Renal pelvis (tissue), 4 donors: ENCODE data around the gene CEP112. TPM values are rescaled to one million over a fixed set of nuclear protein-coding genes. Genes with fewer than 3 reads are reported as not detected.
"Not testable (repeated sequence)": the region's sequence is repeated elsewhere in the genome, so short reads cannot be mapped to it uniquely, and the experiment has no call there.

Experiments
- DNase-seq: peaks from one replicate; pipeline ENCODE4 v3.0.0-alpha.2; 2013
- polyA plus RNA-seq, 3 donors: library from polyadenylated mRNA; unstranded; fragments of 120-200 nt; gene quantifications; one replicate each; pipeline ENCODE4 v1.2.1, GENCODE V29; 2013; ENCODE audit not compliant: insufficient read length in 3 of 3

The CEP112 gene
- polyA plus RNA-seq, 3 donors, result 11.9 to 16.1 (median 13.9) TPM

DNA sequence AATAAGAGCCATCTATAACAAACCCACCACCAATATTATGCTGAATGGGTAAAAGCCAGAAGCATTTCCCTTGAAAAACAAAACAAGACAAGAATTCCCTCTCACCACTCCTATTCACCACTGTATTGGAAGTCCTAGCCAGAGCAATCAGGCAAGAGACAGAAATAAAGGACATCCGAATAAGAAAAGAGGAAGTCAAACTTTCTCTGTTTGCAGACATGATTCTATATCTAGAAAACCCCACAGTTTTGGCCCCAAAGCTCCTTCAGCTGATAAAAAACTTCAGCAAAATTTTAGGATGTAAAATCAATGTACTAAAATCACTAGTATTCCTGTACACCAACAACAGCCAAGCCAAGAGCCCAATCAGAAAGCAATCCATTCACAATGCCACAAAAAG is 358.7 kb downstream of the CEP112 start:
- DNase-seq, result no peak

DNA sequence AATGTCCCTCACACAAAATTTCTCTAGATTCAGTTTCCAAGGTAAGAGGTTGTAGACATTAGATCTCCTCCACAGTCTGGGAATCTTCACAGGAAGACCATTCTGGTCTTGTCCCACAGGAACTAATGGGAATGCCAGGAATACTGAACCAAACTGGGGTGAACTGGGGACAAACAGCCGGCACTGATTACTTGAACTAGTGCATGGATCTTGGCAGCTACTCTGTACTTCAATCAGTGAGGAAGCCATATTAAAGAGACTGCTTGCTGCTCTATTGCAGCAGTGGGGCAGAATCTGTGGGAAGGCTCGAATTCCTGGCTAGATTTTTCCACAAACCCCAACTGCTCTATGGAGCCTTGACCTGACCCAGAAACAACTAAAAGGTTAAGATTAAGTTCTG is 361.6 kb downstream of the CEP112 start:
- DNase-seq, result no peak

DNA sequence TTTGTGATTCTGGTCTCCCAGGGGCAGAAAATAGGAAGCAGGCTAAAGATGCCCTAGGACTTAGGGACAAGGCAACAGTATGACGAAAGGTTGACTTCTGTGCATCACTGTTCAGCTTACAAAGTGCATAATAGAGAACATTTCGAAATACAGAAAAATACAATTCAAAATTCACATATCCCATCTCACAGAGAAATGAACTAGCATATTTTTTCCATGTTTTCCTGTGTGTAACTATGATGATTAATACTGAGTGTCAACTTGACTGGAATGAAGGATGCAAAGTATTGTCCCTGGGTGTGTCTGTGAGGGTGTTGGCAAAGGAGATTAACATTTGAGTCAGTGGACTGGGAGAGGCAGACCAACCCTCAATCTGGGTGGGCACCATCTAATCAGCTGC is 365.4 kb downstream of the CEP112 start:
- not testable (repeated sequence) for DNase-seq

DNA sequence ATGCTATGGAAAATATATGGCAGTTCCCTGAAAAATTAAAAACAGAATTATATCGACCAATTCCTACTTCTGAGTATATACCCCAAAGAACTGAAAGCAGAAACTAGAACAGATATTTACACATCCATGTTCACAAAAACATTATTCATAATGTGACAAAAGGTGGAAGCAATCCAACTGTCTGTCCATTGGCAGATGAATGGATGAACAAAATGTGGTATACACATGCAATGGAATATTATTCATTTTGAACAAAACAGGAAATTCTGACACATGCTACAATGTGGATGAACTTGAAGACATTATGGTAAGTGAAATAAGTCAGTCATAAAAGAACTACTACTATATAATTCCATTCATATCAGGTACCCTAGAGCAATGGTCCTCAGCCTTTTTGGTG is 367.0 kb downstream of the CEP112 start:
- no peak for DNase-seq

- no peak for DNase-seq
These were observed 368.2 kb downstream of the CEP112 start for GRCh38 chr17:65823713-65824112.

- DNase-seq, result no peak
These were observed 371.1 kb downstream of the CEP112 start for GRCh38 chr17:65820811-65821210.

DNA sequence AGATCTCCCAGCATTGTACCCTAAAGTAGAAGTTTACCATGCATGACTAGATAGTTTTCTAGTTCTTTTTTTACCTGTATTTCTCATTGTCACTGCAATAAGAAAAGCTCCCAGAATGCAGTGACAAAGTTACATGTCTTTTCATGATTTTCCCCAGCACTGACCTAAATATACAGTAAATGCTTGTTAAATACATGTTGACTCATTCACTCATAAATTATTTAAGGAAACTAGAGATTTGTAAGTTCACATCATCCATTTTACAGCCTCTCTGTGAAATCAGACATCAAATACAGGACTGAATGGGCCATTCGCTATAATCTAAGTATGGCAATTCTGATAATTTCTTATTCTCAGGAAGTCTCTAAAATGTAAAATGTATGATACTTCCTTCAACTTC is 371.6 kb downstream of the CEP112 start:
- no peak for DNase-seq

DNA sequence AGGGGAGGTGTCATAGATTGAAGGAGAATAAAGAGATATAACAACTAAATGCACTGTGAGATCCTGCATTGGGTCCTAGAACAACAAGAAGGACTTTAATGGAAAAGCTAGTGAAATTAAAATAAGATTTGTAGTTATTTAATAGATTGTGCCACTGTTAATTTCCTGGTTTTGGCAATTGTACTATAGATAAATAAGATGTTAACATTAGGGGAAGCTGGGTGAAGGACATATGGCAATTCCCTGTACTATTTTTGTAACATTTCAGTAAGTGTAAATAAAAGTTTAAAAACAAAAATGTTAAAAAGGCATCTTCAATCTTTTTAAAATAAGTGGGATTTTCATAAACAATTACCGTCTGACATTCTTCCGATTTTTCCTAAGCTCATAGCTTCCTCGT is 372.1 kb downstream of the CEP112 start:
- DNase-seq, result no peak

DNA sequence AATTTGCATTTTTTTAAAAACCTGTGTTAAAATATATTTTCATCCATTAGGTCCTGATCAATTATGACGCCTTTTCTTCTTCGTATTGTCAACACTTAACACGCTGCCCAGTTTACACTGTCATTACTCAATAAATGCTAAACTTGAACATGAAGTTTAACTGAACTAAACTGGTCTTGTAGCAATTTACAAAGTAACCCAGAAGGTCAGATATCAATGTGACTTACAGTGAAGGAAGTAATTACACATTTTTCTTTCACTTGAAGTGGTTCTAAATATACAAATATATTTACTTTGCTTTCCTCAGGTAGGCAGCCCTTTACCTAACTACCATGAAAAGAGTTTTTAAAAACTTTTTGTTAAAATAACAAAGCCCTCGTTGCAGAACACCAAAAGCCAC is 374.0 kb downstream of the CEP112 start:
- no peak for DNase-seq

DNA sequence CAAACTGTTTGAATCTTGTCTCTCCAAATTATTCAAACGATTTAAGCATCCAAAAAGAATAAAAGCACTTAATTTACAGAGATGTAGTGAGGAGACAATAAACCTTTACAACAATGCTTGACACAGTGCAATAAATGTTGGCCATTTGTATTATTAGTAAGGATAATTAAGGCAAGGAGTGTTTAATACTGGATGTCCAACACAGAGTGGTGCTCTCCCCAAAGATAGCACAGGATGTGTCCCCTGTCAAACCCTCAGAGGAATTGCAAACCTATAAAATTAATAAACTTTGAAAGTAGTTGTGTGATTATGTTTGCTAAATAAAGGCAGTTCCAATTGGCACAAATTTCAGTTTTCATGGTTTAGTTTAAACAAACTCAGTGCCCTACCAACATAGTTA is 377.5 kb downstream of the CEP112 start:
- no peak for DNase-seq

DNA sequence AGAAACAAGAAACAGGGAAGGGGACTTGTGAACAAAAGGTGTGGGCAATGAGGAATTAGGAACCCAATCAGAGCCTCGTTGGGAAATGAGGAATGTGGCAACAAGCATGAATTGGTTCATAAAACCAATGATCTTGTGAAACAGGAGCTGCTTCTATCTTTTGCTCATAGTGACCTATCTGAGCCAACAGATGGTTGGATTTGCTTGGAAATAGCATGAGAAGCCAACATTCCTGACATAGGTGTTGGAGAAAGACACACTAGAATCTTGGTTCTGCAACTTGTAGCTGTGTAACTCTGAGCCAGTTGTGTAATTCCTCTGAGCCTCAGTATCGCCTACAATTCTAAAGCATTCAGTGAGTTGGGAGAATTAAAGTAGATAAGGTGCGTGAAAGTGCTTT is 378.6 kb downstream of the CEP112 start:
- no peak for DNase-seq

- DNase-seq, result no peak
These were observed 380.9 kb downstream of the CEP112 start for GRCh38 chr17:65811043-65811442.

DNA sequence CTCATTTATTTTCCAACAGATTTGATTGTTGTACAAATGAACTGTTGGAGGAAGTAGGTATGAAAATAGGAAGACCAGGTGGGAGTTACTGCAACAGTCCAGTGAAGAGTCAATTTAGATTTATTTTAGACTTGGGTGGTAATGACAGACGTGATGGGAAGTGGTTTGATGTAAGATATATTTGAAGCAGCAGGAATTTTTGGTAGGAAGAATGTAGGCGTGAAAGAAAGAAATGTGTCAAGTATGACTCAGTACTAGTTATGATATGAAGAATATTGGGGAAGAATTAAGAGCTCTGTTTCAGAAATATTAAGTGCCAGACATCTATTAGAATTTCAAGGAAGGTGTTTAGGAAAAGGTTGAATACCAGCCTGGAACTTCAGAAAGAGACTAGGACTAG is 382.6 kb downstream of the CEP112 start:
- DNase-seq, result no peak

- not testable (repeated sequence) for DNase-seq
These were observed 383.4 kb downstream of the CEP112 start for GRCh38 chr17:65808566-65808965.

- DNase-seq, result no peak
These were observed 384.6 kb downstream of the CEP112 start for GRCh38 chr17:65807361-65807760.

DNA sequence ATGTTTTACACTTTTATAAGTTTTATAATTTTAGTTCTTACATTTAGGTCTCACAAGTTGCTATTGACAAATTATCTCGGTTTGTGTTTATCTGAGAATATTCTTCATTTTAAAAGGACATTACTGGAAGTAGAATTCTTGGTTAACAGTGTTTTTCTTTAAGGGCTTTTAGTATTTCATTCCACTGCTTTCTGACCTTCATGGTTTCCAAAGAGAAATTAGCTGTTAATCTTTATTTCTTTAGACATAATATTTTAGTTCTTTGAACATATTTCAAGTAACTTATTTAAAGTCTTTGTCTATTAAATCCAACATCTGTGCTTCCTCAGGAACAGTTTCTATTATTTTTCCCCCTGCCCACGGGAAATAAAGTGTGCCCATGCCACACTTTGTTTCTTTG is 390.4 kb downstream of the CEP112 start:
- DNase-seq, result no peak

DNA sequence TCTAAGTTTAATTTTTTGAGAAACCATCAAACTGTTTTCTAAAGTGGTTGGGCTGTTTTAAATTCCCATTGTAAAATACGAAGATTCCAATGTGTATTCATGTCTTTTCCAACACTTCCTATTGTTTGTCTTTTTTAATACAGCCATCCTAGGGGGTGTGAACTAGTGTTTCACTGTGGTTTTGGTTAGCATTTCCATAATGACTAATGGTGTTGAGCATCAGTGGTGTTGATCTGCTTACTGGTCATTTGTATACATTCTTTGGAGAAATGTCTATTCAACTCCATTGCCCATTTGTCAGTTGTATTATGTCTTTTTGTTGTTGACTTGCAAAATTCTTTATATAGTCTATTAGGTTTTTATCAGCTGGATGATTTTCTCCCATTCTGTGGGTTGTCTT is 391.3 kb downstream of the CEP112 start:
- DNase-seq, result no peak

GRCh38 chr17:65799869-65800268 is 392.1 kb downstream of the CEP112 start:
- DNase-seq, result no peak

DNA sequence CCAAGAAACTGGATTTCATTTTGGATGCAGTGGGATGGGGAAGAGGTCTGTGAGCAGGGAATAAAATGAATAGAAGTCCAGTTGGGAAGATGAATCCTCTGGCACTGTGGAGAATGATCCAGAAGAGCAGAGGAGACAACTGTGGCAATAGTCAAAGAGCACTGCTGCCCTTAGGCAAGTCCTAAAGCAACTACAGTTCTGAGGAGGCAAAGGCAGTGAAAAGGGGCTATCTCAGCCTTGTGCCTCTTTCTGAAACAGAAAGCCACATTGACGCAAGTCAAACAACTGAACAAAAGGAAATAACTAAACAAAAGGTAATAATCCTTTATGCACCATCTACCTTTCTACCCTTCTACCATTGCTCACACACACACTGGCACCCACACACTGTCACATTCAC is 392.5 kb downstream of the CEP112 start:
- no peak for DNase-seq

GRCh38 chr17:65797809-65798208 is 394.1 kb downstream of the CEP112 start:
- no peak for DNase-seq

DNA sequence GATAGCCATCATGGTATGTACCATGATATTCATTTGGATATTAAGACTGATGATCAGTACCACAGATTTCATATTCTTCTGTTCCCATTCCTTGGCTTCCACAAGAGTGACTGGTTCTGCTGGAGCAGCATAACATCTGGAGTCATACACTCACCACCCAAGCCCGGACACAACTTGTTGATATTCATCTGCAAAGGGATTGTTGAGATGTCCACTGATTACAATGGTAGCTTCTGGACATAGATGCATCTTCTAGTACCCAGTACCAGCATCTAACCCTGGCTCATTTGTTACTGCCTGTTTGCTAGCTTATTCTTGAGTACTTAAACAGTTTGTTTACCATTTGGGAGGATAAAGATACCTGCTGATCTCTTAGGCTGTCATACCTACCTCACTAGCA is 394.8 kb downstream of the CEP112 start:
- DNase-seq, result no peak

DNA sequence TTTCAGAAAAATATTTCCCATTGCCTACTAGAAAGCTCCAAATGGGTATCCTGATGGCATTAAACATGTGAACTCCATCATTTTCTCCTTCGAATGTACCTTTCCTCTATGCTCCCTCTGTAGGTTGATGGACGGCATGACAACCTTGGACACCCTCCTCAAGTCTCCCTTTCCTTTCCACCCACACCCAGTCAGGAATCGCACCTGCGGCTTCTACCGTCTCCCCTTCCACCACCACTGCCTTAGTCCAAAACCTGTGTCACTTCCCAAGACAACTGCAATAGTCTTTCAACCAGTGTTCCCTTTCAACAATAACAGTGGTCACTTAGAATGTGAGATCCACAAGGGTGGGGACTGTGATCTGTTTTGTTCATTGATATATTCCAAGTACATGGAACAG is 397.4 kb downstream of the CEP112 start:
- DNase-seq, result no peak

DNA sequence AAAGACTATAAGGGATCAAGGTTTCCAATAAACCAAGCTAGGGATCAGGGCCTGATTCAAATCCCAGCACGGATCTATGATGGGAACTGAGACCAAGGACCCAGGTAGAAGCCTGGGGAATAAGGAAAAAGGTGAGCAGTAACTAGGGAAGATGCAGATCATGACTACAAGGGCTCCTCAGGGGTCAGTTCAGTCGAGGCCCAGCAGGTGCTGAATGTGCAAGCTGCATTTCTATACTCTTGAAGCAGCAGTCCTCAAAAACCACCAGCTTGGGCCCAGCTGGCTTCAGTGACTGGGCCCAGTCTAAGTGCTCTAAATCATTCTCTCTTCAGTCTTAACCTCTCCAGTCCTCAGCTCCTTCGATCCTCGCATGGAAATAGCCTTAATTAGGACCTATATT is 401.7 kb downstream of the CEP112 start:
- no peak for DNase-seq

DNA sequence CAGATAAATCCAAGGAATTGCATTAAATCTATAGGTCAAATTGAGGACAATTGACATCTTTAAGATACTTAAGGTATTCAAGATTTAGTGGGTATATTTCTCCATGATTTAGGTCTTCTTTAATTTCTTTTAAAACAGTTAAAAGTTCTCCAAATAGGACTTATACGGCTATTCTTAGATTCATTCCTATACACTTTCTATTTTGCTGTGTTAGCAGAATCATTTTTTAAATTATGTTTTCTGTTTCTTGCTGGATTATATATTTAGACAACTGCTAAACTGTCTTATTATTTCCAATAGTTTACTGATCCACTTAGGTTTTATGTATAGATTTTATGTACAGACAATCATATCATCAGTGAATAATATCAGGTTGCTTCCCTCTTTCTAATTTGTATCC is 404.4 kb downstream of the CEP112 start:
- no peak for DNase-seq

DNA sequence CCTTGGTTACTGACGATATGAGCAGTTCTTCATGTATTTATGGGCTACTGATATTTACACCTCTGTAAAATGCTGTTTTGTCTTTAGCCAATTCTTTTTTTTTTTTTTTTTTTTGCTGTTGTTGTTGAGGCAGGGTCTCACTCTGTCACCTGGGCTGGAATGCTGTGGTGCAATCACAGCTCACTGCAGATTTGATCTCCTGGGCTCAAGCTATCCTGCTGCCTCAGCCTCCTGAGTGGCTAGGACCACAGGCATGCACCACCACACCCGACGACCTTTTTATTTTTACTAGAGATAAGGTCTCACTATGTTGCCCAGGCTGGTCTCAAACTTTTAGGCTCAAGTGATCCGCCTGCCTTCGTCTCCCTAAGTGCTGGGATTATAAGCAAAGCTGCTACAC is 405.5 kb downstream of the CEP112 start:
- DNase-seq, result no peak
